Endodermal cell (in vitro differentiated cells): ENCODE measurements around the gene SGPP1. TPM values are rescaled to one million over a fixed set of nuclear protein-coding genes. Genes with fewer than 3 reads are reported as not detected.

Source experiments
- DNase-seq: peaks from one replicate; pipeline ENCODE4 v3.0.0-alpha.2; 2017
- H3K27ac ChIP-seq: 2 replicates; pipeline ENCODE4 v1.5.1; 2013; ENCODE audit warnings: mild to moderate bottlenecking, low read depth, low read length, moderate library complexity
- H3K27me3 ChIP-seq: 2 replicates; pipeline ENCODE4 v1.6.1; 2013; ENCODE audit warnings: mild to moderate bottlenecking, low read length, moderate library complexity; ENCODE audit not compliant: insufficient read depth, control insufficient read depth, poor library complexity, severe bottlenecking
- H3K36me3 ChIP-seq: 2 replicates; pipeline ENCODE4 v1.7.0; 2013; ENCODE audit warnings: mild to moderate bottlenecking, low read length, moderate library complexity; ENCODE audit not compliant: control insufficient read depth, insufficient read depth
- H3K4me1 ChIP-seq: one replicate; pipeline ENCODE4 v1.7.0; 2013; ENCODE audit warnings: low read length; ENCODE audit not compliant: control insufficient read depth, insufficient read depth
- H3K4me3 ChIP-seq: 2 replicates; pipeline ENCODE4 v1.5.1; 2013; ENCODE audit warnings: mild to moderate bottlenecking, low read length, moderate library complexity
- H3K9ac ChIP-seq: 2 replicates; pipeline ENCODE4 v1.6.1; 2013; ENCODE audit warnings: mild to moderate bottlenecking, low read length, moderate library complexity; ENCODE audit not compliant: poor library complexity, severe bottlenecking; ENCODE audit errors: extremely low read depth
- H3K9me3 ChIP-seq: 2 replicates; pipeline ENCODE4 v1.6.1; 2013; ENCODE audit warnings: mild to moderate bottlenecking, low read length, moderate library complexity; ENCODE audit not compliant: control insufficient read depth
- H3K27ac Mint-ChIP-seq: 2 replicates; pipeline ENCODE4 v1.8.0; 2020; ENCODE audit warnings: mixed read lengths
- H3K27me3 Mint-ChIP-seq: 2 replicates; pipeline ENCODE4 v1.8.0; 2021; ENCODE audit warnings: mild to moderate bottlenecking, mixed read lengths; ENCODE audit not compliant: insufficient read depth
- H3K36me3 Mint-ChIP-seq: 2 replicates; pipeline ENCODE4 v1.8.0; 2020; ENCODE audit warnings: low read depth, mixed read lengths
- H3K4me1 Mint-ChIP-seq: 2 replicates; pipeline ENCODE4 v1.8.0; 2020; ENCODE audit warnings: mixed read lengths
- H3K4me3 Mint-ChIP-seq: 2 replicates; pipeline ENCODE4 v1.8.0; 2020; ENCODE audit warnings: mild to moderate bottlenecking, moderate library complexity, mixed read lengths
- H3K9me3 Mint-ChIP-seq: 2 replicates; pipeline ENCODE4 v1.8.0; 2020; ENCODE audit warnings: mild to moderate bottlenecking, mixed read lengths
- CTCF ChIP-seq: fragments of 200-600 bp; sonication (generic); conservative IDR thresholded peaks from 2 replicates; pipeline ENCODE4 v1.5.0; 2021; ENCODE audit warnings: antibody characterized with exemption, mild to moderate bottlenecking
- WGBS, 2 experiments: methylation state at CpG; one replicate each; pipeline versions ENCODE4 v1.1.5 to v1.1.7; 2013; ENCODE audit warnings: missing lambda C conversion rate in 2 of 2, mixed read lengths in 1 of 2; ENCODE audit not compliant: insufficient coverage in 1 of 2, insufficient read length in 1 of 2; 5-methylcytosine and 5-hydroxymethylcytosine counted together
- total RNA-seq, 2 donors: library from RNA; stranded (reverse); fragmentation: NEBNext Ultra II Directional in 1 of 2; extraction: Animal tissue kit (Norgen Biotek cat#: 25700) in 1 of 2; gene quantifications; 2 replicates in 1 of 2; 3 replicates in 1 of 2; pipeline ENCODE4 v1.2.1, GENCODE V29; 2021

Gene SGPP1
- total RNA-seq, 2 donors from 2014 or later = 15.5 to 18.4 TPM

GRCh38 chr14:63747846-63748245 is 20.0 kb upstream of the SGPP1 start:
- Mint-ChIP-seq H3K27me3 (no peaks in the 10 kb centered on the region), H3K36me3 (no peaks in the 10 kb centered on the region), H3K27ac (no peak overlapping the region), H3K4me3 (no peak overlapping the region), H3K9me3 (peaks cover 7% of the 10 kb centered on the region), H3K4me1 (no peaks in the 10 kb centered on the region)
- Histone ChIP-seq H3K4me3 (no peak overlapping the region), H3K4me1 (no peaks in the 10 kb centered on the region), H3K27ac (no peak overlapping the region), H3K27me3 (no peaks in the 10 kb centered on the region), H3K9ac (no peak overlapping the region), H3K9me3 (no peaks in the 10 kb centered on the region), H3K36me3 (no peaks in the 10 kb centered on the region)
- no peak for TF ChIP-seq CTCF
- DNase-seq = no peak
- 84 to 93% methylated on average over 3 of the region's 3 CpGs for WGBS, 2 experiments

GRCh38 chr14:63745858-63746425 is 18.1 kb upstream of the SGPP1 start:
- no peak overlapping the region for H3K27ac Mint-ChIP-seq
- no peaks in the 10 kb centered on the region for H3K36me3 Mint-ChIP-seq
- H3K36me3 ChIP-seq = no peaks in the 10 kb centered on the region
- no peaks in the 10 kb centered on the region for H3K4me1 Mint-ChIP-seq
- WGBS, 2 experiments = 67 to 73% methylated on average over 2 to 4 of the region's 4 CpGs
- no peak overlapping the region for H3K27ac ChIP-seq
- H3K27me3 Mint-ChIP-seq = no peaks in the 10 kb centered on the region
- no peak for DNase-seq
- no peak overlapping the region for H3K9ac ChIP-seq
- H3K9me3 ChIP-seq = no peaks in the 10 kb centered on the region
- no peaks in the 10 kb centered on the region for H3K4me1 ChIP-seq
- H3K4me3 Mint-ChIP-seq = no peak overlapping the region
- H3K9me3 Mint-ChIP-seq = peaks cover 6% of the 10 kb centered on the region
- no peak for TF ChIP-seq CTCF
- H3K27me3 ChIP-seq = no peaks in the 10 kb centered on the region
- H3K4me3 ChIP-seq = no peak overlapping the region

GRCh38 chr14:63745272-63745671 is 17.4 kb upstream of the SGPP1 start:
- no peak for DNase-seq
- no peak overlapping the region for H3K4me3 Mint-ChIP-seq
- Histone ChIP-seq H3K4me3 (no peak overlapping the region), H3K27me3 (no peaks in the 10 kb centered on the region), H3K27ac (no peak overlapping the region), H3K36me3 (no peaks in the 10 kb centered on the region), H3K9ac (no peak overlapping the region), H3K4me1 (no peaks in the 10 kb centered on the region), H3K9me3 (no peaks in the 10 kb centered on the region)
- WGBS, 2 experiments = 88 to 100% methylated on average over 3 of the region's 3 CpGs
- H3K27ac Mint-ChIP-seq = no peak overlapping the region
- TF ChIP-seq CTCF = no peak
- peaks cover 2% of the 10 kb centered on the region for H3K9me3 Mint-ChIP-seq
- no peaks in the 10 kb centered on the region for H3K27me3 Mint-ChIP-seq
- no peaks in the 10 kb centered on the region for H3K4me1 Mint-ChIP-seq
- H3K36me3 Mint-ChIP-seq = no peaks in the 10 kb centered on the region
